ENCODE results near the gene POLR3H.

- no peak for TF ChIP-seq CTCF (conservative IDR thresholded peaks at IDR 0.05)
- TF ChIP-seq ZFX (IDR thresholded peaks at IDR 0.05) = no peak
These were observed 19.3 kb downstream of the POLR3H start for GRCh38 chr22:41524809-41525449.

Data from C4-2B (cell line).